GM19468 (cell line): ENCODE data around the gene ANK3.

Source experiments
- ATAC-seq: cut with Tn5 transposase; IDR thresholded peaks from one replicate; pipeline ENCODE4 v1.9.1; 2021; ENCODE audit warnings: mild to moderate bottlenecking, moderate library complexity, moderate number of reproducible peaks; ENCODE audit not compliant: unreplicated experiment; ENCODE audit errors: extremely low read depth

Gene ANK3

DNA sequence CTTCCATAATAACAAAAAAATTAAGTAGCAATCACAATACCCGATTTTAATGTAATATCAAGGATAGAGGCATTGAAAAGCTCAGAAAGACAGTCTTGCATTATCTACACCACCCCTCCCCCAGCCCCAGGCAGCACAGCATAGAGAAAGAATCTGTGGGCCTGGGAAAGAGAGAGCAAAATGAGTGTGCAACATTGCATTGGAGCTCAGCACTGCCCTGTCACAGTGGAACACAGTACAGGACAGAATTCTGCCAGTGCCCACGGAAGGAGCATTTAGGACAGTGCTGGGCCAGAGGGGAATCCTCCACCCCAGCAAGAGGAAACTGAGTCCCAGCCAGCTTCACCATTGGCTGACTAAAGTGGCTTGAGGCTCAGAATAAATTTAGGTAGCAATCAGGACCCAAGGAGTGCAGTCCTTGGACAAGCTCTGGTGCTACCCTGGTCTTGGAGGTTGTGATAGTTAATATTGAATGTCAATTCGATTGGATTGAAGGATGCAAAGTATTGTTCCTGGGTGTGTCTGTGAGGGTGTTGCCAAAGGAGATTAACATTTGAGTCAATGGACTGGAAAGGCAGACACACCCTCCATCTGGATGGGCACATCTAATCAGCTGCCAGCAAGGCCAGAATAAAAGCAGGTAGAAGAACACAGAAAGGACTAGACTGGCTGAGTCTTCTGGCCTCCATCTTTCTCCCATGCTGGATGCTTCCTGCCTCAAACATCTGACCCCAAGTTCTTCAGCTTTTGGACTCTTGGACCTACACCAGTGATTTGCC, 234.4 kb downstream of the ANK3 start:
- ATAC-seq: no peak

DNA sequence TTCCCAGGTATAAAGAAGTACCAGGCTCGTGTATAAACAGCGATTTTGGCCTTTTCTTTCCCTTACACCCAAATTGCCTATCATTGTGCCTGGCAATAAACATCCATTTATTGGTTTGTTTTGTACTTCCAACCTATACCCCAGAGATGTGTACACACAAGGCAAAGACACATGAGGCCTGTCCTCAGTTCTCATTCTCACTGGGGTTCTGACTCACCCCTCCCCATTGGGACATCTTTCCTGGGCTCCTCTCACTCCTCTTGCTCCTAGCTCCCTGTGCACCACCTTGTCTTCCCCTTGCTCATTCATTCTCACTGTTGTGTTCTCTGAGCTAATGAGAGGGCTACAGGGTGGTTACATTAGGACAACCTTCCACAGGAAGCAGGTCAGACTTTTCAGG, 240.7 kb downstream of the ANK3 start:
- ATAC-seq: no peak

DNA sequence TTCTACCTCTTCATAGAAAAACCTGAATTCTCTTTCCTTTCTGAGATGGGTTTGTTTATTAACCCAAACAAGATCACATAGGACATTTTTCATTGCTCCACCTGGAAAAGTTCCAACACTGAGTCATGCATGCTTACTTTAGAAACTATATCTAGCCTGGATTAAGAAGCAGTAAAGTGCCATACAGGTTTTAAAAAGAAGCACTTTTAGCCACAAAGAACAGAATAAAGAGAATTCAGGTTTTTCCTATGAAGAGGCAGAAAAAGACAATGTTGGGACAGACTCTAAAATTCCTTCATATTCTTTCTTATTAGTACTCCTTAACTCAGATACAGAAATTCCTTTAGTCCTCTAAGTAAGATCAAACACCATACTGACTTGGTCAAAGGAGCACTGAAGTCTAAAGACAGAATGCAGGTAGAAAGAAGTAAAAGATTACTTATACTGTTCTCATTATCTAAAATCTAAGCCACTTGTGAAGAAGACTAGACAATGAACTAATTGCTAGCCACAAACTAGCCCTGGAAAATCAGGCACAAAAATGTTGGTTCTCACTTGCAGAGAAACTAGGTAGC, 241.3 kb downstream of the ANK3 start:
- ATAC-seq: no peak

DNA sequence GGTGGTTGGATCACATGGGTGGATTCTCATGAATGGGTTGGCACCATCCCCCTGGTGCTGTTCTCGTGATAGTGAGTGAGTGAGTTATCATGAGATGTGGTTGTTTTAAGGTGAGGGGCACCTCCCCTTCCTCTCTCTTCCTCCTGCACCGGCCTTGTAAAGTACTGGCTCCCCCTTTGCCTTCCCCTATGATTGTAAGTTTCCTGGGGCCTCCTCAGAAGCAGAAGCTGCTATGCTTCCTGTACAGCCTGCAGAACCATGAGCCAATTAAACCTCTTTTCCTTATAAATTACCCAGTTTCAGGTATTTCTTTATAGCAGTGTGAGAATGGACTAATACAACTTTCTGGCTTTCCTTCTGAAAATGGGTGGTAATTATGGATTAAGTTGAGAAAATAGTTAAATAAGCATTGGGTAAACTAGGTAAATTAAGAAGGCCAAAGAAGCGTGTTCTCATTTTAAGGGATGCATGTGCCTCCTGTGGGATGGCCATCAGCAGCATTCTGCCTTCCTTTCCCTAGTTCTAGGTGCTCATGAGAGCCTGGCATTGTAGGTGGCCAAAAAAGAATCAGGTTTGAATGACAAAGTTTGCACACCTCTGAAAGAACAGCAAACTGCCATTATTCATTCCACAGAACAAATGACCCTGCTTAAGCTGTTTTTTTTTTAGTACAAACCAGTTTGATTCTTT, 242.0 kb downstream of the ANK3 start:
- no peak for ATAC-seq

DNA sequence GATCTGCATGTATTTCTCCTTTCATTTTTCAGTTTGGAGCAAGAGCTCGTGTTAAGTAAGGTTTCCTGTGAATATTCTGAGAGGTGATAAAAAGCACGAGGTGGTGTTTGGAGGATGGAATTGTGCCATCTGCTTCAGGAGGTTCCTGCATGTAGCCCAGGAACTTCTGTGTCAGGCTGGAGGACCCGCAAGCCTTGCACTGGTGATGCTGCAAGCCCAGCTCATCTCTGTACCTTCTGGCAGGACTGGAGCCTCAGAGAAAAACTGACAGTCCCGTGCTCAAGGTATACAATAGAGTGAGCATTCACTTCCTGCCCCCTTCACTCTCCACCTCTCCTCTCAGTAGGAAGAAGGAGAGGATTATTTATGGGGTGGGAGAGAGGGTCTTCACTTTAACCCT, 242.7 kb downstream of the ANK3 start:
- ATAC-seq: no peak

DNA sequence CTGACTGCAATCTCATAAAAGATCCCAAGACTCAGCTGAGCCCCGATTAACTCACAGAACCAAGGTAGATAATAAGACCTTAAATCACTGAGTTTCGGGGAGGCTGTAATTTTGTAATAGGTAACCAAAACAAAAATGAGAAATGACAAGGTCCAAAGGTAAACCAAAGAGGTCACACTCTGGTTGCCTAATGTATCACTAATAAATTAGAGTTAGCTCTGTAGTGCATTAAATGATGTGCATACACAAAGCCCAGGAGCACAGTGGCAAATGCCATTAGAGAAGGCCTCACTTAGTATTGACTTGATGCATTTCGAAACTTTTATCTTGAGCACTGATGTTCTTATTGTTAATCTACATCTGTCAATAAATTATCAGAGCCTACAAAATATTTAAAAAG, 245.6 kb downstream of the ANK3 start:
- no peak for ATAC-seq

DNA sequence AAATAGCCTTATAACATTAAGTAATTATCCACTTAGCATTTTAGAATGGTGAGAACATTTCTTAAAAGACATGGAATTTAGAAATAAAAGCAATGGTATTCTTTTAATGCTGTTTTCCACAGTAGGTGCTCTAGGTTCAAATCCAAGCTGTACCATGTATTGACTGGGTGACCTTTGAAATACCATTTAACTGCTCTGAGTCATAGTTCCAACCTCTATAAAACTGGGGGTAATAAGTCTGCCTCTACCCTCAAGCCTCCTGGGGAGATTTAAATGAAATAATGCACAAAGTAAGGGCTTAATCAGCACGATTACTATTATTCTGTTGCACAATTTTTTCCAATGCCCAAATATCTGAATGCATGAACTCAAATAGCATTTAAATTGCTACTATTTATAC, 246.9 kb downstream of the ANK3 start:
- ATAC-seq: no peak

DNA sequence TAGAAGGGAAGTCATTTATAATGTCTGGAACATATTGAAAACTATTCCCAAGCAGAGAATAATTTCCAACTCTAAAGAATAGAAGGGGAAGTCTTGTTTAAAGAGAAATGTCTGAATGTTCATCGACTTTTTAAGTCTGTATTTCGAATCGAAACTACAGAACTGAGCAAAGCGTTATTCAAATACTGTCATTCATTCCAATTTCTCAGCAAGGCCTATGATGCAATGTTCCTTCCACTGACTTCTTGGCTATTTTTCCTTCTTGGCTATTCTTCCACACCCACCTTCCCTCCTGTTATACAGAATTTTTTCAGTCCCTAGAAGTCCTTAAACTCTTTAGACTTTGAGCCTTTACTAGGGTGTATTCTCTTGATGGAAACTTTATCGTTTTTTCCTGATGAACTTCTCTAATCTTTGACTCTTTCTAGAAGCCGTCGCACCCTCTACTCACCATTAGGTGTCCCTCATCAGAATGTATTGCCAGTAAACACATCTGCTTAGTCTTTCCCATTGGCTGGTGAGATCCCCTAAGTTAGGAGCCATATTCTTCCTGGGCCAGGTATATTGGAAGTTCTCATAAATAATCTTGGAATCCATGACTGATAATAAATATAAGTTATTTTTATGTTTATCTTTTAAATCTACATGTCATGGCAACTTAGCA, 247.6 kb downstream of the ANK3 start:
- no peak for ATAC-seq

DNA sequence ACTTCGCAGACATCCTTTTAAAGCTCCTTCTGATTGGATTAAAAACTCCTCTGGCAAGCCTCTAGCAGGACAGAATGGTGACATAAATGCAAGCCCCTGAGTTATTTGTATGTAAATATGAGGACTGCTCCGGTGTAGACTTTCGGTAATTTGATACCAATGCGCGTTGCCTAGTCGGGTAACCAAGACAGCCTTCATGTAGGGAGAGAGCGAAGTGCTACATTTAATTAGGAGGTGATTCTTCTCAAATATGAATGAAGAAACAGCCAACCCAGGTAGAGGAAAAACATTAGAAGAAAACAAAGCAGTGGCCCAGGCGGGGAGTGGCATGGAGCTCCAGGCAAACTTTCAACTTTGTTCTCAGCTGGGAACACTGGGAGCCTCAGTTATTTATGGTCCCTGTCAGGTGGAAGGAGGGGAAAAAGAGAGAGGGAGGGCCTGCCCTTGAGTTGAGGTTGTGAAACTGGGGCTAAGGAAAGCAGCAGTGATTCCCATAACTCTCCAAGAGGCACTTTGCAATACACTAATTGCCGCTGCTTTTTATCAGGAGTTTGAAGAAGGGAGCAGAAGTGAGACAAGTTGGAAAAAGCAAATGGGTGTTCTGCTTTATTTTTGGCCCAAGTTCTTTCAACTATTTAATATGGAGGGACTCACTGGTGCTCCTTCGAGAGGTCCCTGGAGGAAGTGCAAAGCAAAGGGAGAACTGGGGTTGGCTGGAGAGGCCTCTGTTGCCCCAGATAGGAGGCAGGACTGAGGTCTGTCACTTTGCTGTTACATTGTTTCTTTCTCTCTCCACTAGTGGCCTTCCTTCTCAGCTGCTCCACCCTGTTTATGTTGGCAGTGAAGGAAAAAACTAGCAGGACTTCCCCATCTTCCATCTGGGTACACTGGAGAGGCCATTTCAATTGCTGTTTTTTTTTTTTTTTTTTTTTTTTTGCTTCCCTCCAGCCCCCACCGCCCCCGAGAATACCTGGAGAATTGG, 248.7 kb downstream of the ANK3 start:
- ATAC-seq: no peak

DNA sequence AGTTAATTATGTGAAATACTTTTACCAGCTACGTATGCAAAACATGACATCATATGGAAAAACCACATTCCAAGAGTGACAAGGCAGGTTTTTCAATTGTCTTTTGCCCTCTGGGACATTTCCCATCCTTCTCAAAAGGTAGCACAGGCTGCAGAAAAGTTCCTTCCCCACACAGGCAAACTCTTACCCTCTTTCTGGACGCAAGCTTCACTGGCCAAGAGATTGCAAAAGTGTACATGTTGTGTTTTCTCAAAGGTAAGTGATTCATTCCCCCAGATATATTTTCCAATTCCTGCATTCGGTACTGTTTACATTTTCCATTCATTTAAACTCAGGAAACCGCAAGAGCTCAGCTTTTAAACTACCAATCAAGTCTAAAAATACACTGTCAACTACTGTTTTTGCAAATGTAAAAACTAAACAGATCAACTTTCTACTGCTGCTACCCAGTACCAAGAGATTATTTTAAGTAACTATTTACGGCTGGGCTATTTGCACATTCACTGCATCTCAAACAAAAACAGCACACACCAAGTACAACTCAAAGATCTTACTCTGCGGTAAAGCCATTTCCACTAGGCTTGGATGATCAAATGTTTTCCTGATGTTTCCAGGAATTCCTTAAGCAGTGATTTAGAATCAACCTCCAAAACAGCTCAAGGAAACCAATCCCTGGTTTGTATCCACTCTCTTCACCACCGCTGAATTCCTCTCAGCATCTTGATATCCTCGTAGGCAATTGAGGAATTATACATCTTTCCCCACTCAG, 249.7 kb downstream of the ANK3 start:
- ATAC-seq: no peak

DNA sequence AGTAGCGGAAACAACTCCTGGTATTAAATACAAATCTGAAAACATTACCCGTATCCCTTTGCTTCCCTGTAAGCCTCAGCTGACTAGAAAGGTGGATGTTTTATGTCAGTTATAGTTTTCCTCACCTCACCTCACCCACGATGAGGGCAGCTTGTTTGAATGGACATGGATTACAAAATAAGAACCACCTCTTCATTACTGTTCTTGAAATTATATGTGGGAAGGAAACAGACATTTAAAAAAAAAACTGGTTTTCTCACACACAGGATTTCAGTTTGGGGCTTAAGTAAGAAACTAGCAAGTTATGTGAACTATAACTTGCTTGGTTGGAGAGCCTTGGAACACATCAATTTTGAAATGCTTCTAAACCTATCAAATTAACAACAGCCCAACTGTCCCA, 250.4 kb downstream of the ANK3 start:
- ATAC-seq: no peak

DNA sequence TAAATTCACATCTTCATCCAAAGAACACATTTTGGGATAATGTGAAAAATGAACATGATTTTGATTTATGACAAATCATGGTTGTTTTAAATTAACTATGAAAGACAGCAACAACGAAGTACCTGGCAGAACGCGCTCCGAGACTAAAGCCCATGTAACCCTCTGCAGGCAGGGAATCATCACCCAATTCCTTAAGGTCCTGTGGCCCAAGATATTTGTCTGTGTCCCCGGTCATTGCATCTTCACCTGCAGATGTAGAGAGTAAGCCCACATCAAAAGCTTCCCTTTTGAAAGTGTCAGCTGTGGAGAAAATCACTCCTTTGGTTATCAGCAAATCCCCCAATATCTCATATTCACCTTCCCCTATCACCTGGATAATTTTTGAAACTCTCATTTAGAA, 250.8 kb downstream of the ANK3 start:
- ATAC-seq: no peak

DNA sequence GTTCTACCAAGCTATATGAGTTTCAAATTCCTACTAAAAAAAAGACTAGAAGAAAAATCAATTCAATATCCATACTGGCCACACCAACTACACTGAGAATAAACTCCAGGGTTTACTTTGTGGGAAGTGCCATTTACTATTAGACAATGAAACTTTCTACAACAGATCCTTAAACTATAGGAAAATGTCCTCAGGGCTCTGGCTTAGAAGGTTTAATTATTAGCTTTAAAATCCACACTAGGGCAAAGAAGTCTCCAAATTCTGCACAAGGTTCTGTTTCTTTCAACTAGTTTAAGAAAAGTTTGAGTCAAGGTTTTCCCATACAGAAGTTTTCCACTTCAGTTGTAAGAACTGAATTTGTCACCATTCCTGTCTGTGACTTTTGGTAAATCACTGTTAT, 251.6 kb downstream of the ANK3 start:
- no peak for ATAC-seq

DNA sequence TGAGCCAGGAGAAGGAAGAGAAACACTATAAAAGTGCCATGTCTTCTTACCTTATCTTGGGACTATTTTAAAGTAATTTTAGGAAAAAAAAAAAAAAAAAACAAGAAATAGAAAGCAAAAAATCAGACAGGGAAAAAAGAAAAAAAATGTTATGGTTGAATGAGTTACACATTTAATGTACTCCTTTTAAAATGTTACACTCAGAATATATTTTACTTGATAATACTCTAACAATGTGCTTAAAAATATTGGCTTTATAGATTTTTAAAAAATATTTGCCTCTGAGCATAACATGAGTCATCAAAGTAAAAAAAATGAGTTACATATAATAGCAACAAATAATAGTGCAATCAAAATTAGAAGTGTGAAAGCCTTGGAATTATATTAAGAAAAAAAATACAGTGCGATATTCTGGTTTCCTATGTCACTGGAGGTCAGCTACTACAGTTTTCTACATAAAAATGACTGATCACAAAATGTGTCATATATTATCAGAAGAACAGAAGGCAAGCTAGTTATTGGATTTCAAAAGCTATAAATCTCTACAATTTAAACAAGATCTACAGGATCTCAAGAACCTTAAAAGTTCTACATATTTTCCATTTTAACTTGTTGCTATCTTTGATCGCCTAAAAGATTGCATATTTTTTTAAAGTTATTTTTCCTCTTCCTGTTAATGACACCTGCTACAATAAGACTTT, 252.2 kb downstream of the ANK3 start:
- ATAC-seq: no peak

DNA sequence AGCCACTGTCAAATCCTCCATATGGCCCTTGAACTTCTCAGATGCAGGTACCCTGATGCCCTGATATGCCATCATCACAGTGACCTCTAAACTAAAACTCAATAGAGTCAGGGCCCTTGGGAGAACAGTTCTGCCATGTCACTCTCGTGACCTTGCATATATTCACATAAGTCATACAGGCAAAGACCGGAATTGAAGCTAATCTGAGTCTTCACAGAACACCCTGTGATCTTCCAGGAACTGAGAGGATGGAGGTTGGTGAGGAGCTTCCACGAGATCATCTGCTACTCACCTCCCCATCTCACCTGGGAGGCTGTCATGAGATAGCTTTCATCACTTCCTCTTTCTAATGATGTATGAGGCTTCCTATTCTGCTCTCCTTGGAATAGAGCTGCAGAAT, 254.7 kb downstream of the ANK3 start:
- peak; percentile 15 for ATAC-seq

DNA sequence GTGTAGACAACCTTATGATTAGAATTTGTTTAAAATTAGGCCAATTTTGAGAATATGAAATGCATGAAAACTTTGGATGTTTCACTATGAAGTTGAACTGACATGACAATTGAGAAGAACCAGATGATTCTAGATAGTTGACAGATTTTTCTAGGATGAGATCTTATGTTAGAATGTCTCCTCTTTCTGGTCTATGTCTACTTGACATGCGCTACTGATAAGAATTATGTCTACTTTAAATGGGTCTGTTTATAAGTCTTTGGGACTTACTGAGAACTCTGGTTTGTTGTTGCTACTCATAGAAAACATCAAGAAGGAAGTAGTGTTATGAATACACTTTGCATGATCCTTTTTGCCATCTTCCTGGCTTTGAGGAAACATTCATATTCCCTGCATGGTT, 255.1 kb downstream of the ANK3 start:
- ATAC-seq: no peak

DNA sequence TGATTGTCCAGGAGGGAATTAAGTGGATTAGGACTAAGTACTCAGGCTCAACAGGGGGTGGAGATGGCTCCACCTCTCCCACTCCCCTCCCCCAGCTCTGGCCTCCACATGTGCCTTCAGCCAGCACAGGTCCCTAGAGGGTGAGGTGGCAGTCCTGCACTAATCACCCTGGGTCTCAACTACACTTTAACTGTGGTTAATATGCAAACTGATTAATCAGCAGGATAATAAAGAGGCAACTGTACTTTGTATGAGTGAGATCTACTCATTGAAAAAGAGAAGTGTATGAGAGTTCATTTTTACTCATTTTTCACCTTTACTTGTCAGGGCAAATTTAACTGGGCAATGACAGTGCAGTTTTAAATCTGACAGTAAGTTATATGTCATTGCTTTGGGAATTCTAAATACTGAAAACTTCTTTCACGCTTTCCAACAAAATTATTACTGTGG, 259.5 kb downstream of the ANK3 start:
- no peak for ATAC-seq

DNA sequence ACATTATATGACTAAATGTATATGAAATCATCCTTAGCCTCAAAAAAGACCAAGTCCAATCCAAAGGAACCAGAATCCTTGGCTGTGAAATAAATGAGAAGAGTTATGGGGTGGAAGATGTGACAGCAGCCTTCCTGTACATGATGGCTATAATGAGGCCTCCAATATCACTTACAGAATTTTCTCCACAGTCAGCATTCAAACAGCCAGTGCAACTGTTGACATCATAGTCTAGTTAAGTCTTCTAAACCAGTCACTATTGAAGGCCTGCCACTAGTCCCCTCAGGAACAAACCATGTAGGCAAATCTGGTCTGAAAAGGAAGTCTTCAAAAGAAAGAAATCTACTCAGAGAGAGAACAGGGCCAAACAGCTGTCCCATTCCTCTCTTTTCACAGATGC, 263.8 kb downstream of the ANK3 start:
- ATAC-seq: no peak

DNA sequence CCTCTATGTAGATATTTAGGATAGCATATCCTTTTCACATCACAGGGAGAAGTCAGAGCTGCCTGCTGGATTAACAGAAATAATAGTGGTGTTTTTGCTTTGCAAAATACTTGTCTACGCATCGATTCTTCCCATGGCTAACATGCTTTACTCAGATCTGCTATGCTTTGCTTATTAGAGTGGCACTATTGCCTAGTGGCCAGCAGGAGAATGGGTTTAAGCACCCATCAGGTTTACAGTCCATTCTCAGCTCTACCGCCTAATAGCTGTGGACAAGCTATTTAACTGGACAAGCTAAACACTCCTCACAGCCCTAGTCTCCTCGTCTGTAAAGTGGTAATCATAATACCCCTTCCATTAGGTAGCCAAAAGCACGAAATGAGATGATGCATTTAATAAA, 265.1 kb downstream of the ANK3 start:
- ATAC-seq: no peak
